Measurements from ENCODE around the gene PZP. TPM values are rescaled to one million over a fixed set of nuclear protein-coding genes. Genes with fewer than 3 reads are reported as not detected.
"Not testable (repeated sequence)": the region's sequence is repeated elsewhere in the genome, so short reads cannot be mapped to it uniquely, and the experiment has no call there.

The PZP gene
- total RNA-seq, 2 experiments from 2014 or later, result not detected

DNA sequence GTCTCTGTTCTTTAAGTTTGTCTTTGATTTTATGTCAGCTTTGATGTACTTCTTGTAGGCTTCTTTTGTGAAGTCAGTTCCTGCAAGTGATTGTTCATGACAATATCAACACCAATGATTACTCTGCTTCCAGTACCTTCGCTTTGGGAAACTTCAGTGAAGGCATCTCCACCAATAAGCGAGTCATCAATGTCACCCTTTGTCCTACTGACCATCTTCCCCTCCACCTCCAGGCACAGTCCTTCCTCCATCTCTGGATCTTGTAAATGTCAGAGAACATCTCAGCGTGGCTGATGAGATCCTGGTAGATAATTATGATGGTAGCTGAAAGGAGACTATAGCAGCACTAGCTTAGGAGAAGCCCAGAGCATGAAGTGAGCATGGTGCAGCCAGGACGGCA, 52.1 kb downstream of the PZP start:
- no peak overlapping the region for H3K27ac Mint-ChIP-seq
- ChIA-PET POLR2A (no interaction called here), CTCF (no interaction called here)
- no peaks in the 10 kb centered on the region for H3K9me3 Mint-ChIP-seq
- no peak overlapping the region for H3K4me3 Mint-ChIP-seq
- no peak for DNase-seq
- no peaks in the 10 kb centered on the region for H3K36me3 Mint-ChIP-seq (ENCODE audit: low read depth)
- H3K27me3 Mint-ChIP-seq, result no peaks in the 10 kb centered on the region
- H3K4me1 Mint-ChIP-seq, result no peaks in the 10 kb centered on the region

DNA sequence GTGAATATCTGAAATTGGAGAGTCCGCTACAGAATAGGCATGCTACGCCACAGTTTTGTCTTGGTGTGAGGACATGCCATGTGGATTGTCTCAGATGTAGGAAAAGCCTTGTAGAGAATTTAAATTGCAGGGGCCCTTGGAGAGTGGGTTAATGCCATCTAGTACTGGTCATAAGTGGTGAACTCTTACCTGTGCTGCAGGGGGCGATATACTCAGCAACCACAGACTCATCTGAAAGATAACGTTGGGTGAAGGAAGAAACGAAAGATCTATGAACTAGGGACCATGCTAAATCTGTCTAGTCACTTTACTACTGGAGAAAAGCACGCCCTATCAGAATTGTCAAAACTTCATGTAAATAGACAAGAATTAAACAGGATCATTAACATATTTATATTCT, 58.8 kb downstream of the PZP start:
- ChIA-PET POLR2A (no interaction called here), CTCF (interaction anchor here (0.6 kb wide), 1 partner anchor 606 kb away, joined by 4 read pairs; no protein-coding TSS in a partner anchor)
- H3K9me3 Mint-ChIP-seq, result peaks cover 13% of the 10 kb centered on the region
- no peak overlapping the region for H3K27ac Mint-ChIP-seq
- peaks cover 11% of the 10 kb centered on the region for H3K4me1 Mint-ChIP-seq
- no peaks in the 10 kb centered on the region for H3K27me3 Mint-ChIP-seq
- peaks cover 10% of the 10 kb centered on the region for H3K36me3 Mint-ChIP-seq (ENCODE audit: low read depth)
- DNase-seq, result no peak
- no peak overlapping the region for H3K4me3 Mint-ChIP-seq

DNA sequence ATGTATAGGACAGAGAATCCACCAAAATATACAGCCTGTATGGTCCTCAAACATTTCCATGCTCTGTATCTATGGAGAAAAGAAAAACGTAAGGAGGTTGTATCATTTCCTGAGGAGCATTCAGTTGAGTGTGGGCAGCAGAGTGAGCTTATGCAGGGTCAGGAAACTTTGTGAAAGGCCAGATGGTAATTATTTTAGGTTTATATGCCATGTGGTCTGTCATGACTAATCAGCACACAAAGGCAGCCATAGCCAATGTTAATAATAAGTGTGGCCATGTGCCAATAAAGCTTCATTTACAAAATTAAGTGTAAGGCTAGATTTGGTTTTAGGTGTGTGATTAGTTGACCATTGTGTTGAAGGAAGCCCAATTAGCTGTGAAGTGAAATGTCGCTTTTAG, 59.3 kb downstream of the PZP start:
- peaks cover 10% of the 10 kb centered on the region for H3K36me3 Mint-ChIP-seq (ENCODE audit: low read depth)
- H3K4me1 Mint-ChIP-seq, result peaks cover 11% of the 10 kb centered on the region
- no peaks in the 10 kb centered on the region for H3K27me3 Mint-ChIP-seq
- ChIA-PET CTCF (no interaction called here), POLR2A (no interaction called here)
- DNase-seq, result no peak
- H3K9me3 Mint-ChIP-seq, result peaks cover 17% of the 10 kb centered on the region
- H3K27ac Mint-ChIP-seq, result no peak overlapping the region
- no peak overlapping the region for H3K4me3 Mint-ChIP-seq

DNA sequence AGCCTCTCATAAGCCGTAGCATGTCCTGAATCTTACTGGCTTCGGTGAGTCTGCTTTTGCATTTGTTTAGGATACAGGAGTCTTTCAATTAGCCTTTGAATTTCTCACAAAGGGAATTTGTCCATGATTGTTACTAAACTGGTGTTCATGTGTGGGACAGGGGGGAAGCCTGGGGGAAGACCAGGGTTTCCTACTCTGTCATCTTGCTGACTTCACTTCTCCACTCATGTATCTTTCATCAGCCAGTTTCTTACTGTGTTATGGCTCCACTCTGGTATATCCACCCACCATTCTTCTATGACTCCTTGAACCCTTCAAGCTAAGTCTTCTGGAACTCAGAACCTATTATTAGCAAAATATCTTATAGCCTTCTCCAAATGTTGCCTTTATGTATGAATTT, 60.7 kb downstream of the PZP start:
- peaks cover 11% of the 10 kb centered on the region for H3K4me1 Mint-ChIP-seq
- peaks cover 21% of the 10 kb centered on the region for H3K9me3 Mint-ChIP-seq
- ChIA-PET POLR2A (no interaction called here), CTCF (no interaction called here)
- DNase-seq, result no peak
- H3K27ac Mint-ChIP-seq, result no peak overlapping the region
- peaks cover 10% of the 10 kb centered on the region for H3K36me3 Mint-ChIP-seq (ENCODE audit: low read depth)
- H3K4me3 Mint-ChIP-seq, result no peak overlapping the region
- no peaks in the 10 kb centered on the region for H3K27me3 Mint-ChIP-seq

DNA sequence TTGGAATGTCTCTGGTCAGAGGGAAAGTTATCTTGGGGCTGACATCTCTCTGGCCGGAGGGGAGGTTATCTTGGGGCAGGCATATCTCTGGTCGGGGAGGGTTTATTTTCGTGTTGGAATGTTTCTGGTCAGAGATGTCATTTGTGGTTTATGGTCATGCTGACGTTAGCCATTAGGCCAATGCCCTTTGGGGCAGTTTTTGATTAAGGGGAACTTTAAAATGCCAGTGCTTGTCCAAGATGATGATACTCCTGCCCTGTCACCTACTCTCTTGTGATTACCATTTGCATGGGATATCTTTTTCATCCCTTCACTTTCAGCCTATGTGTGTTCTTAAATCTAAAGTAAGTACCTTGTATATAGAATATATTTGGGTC, 63.5 kb downstream of the PZP start:
- Mint-ChIP-seq H3K27me3 (no peaks in the 10 kb centered on the region), H3K4me3 (no peak overlapping the region), H3K36me3 (ENCODE audit: low read depth) (peaks cover 10% of the 10 kb centered on the region), H3K27ac (no peak overlapping the region), H3K4me1 (peaks cover 11% of the 10 kb centered on the region), H3K9me3 (peaks cover 21% of the 10 kb centered on the region)
- no peak for DNase-seq
- POLR2A ChIA-PET, result no interaction called here
- CTCF ChIA-PET, result no interaction called here

DNA sequence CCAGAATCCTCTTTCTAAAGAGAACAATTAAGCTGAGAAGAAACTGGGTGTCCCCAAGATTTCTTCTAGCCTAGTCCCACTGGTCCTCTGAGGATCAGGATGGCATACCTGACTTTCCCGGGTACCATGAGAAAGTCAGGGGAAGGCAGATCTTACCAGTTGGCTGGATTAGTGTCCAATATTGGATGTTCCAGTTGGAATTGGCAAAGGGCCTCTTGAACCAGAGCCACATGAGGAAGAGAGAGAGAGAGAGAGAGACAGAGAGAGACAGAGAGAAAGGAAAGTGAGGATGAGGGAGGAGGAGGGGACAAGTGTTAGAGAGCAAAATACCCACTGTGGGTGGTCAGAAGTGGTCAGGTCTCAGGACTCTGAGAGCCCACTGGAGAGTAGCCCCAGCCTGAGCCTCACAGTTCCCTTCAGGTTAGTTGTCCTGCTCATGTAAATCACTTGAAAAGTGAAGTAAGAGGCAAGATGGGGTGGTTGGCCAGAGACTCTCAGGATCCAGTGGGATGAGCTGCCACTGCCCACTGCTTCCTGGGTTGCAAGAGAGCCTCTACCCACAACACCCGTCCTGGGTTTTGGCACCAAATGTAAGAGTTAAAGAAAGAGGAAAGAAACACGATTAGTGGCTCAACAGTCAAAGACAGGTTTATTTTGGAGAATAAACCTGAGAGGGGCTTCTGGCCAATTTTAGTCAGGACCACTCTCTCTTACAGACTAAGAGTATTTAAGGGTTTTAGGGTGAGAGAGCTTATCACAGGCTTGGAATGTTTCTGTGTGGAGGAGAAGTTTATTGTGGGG, 64.1 kb downstream of the PZP start:
- Mint-ChIP-seq H3K27me3 (no peaks in the 10 kb centered on the region), H3K4me3 (no peak overlapping the region), H3K4me1 (peaks cover 11% of the 10 kb centered on the region), H3K27ac (no peak overlapping the region), H3K36me3 (ENCODE audit: low read depth) (peaks cover 10% of the 10 kb centered on the region), H3K9me3 (peaks cover 21% of the 10 kb centered on the region)
- POLR2A ChIA-PET, result no interaction called here
- no peak for DNase-seq
- CTCF ChIA-PET, result no interaction called here

DNA sequence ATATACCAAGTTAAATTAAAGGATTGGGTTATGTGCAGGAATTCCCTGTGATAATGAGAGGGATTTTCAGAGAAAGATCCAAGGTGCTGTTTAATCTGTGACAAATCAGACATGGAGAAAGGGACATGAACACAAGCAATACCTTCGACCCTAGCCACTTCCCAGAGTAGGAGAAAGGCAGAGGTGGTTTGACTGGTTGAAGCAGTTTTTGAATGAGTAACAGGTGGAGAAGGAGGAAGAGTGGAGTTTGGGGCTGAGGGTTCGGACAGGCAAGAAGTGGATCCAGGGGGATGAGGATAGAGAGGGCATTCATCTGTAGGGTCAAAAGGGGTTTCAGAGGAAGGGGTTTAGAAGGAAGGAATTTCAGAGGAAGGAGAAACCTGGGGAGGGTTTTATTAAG, 65.1 kb downstream of the PZP start:
- H3K27me3 Mint-ChIP-seq, result no peaks in the 10 kb centered on the region
- H3K27ac Mint-ChIP-seq, result no peak overlapping the region
- H3K4me3 Mint-ChIP-seq, result no peak overlapping the region
- POLR2A ChIA-PET, result no interaction called here
- H3K9me3 Mint-ChIP-seq, result peaks cover 21% of the 10 kb centered on the region
- H3K36me3 Mint-ChIP-seq (ENCODE audit: low read depth), result peaks cover 10% of the 10 kb centered on the region
- peaks cover 11% of the 10 kb centered on the region for H3K4me1 Mint-ChIP-seq
- DNase-seq, result no peak
- CTCF ChIA-PET, result no interaction called here

DNA sequence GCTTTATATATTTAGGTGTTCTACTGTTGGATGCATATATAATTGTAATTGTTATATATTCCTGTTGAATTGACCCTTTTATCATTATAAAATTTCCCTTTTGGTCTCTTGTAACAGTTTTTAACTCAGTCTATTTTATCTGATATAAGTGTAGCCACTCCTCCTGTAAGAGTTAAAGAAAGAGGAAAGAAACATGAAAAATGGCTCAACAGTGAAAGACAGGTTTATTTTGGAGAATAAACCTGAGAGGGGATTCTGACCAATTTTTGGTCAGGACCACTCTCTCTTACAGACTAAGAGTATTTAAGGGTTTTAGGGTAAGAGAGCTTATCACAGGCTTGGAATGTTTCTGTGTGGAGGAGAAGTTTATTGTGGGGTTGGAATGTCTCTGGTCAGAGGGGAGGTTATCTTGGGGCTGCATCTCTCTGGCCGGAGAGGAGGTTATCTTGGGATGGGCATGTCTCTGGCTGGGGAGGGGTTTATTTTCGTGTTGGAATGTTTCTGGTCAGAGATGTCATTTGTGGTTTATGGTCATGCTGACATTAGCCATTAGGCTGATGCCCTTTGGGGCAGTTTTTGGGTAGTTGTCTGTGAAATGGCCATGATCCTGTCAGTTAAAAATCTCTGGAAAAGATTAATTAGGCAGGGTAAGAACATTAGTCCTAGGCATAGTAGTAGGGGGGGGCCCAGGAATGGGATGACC, 68.5 kb downstream of the PZP start:
- H3K9me3 Mint-ChIP-seq, result peaks cover 12% of the 10 kb centered on the region
- H3K4me3 Mint-ChIP-seq; H3K36me3 Mint-ChIP-seq (ENCODE audit: low read depth); H3K27me3 Mint-ChIP-seq; H3K4me1 Mint-ChIP-seq; DNase-seq; CTCF ChIA-PET; H3K27ac Mint-ChIP-seq; POLR2A ChIA-PET: not testable (repeated sequence)

DNA sequence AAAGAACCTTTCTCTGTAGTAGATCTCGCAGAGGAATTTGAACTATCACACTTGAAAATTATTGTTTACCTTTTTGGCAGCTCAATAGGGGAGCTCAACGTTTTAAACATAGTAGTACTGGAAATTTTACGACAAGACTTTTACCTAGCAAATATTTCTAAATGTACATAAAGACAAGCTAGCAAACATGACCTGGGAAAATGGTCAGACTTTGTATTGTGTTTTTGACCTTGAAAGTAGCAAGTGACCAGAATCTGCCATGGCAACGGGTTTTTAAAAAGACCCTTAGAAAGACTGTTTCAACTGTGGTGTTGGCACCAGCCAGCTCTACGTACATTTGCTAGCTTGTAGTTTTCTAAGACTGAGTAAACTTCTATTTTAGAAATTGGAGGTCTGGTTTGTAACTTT, 72.3 kb downstream of the PZP start:
- Mint-ChIP-seq H3K27ac (no peak overlapping the region), H3K4me3 (no peak overlapping the region), H3K9me3 (no peaks in the 10 kb centered on the region), H3K4me1 (no peaks in the 10 kb centered on the region), H3K36me3 (ENCODE audit: low read depth) (no peaks in the 10 kb centered on the region), H3K27me3 (no peaks in the 10 kb centered on the region)
- POLR2A ChIA-PET, result no interaction called here
- no peak for DNase-seq
- CTCF ChIA-PET, result interaction anchor here (1.3 kb wide), 1 partner anchor 9 kb away, joined by 3 read pairs; no protein-coding TSS in a partner anchor

DNA sequence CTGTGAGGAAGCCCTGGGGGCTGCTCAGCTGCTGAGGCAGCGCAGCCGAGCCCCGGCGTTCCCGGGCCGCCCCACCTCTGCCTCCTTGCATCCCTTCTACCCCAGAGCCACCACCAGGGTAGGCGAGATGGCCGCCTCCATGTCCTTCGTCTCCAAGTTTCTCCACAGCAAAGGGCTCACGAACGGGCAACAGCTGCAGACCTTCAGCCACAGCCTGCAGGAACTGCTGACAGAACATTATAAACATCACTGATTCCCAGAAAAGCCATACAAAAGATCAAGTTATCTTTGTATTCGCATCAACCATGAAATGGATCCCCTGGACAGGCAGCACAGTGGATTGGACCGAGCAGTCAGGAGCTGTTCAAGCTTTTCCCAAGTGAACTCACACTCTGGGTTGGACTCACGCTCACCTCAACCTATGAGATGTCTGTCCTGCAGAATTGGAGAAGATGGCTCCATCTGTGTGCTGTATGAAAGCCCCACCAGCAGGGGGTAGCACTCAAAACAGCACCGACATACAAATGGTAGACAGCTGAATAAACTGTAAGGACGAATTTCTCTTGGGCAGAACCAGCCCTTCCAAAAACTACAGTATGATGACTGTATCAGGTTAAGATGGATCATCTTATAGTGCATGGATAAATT, 73.1 kb downstream of the PZP start:
- no peak overlapping the region for H3K4me3 Mint-ChIP-seq

DNA sequence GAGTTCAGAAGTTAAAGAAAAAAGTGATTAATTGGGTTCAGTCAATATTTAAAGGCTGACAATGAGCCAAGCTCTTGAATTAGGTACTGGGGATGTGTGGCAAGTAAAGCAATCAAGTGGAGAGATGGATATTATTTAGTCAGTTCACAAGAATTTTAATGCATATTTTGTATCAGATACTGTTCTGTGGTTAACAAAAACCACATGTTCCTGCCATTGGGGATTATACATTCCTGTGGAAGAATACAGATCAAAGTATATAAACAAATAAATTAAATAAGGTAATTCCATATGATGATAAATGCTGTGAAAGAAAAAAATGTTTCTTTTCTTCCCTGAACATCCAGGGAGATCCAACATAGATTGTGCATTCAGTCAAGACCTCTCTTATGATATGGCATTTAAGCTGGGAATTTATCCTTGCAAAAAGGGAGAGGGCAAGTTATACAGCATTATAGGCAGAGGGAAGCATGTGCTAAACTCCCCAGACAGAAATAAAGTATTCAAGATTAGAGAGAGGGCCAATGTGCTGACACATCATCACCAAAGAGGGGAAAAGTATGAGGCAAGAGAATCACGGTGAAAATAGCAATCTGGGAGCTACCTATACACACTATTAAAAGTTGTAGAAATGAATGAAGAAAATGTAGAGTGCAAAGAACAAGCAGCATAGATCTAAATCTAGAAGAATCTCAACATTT, 74.8 kb downstream of the PZP start:
- Mint-ChIP-seq H3K4me1 (no peaks in the 10 kb centered on the region), H3K4me3 (no peak overlapping the region), H3K9me3 (peaks cover 4% of the 10 kb centered on the region), H3K36me3 (ENCODE audit: low read depth) (no peaks in the 10 kb centered on the region), H3K27me3 (no peaks in the 10 kb centered on the region), H3K27ac (no peak overlapping the region)
- ChIA-PET CTCF (no interaction called here), POLR2A (no interaction called here)
- no peak for DNase-seq

More for the DNA sequence above, 73.1 kb downstream of the PZP start:
- DNase-seq, result no peak
- no peaks in the 10 kb centered on the region for H3K9me3 Mint-ChIP-seq
- no peaks in the 10 kb centered on the region for H3K36me3 Mint-ChIP-seq (ENCODE audit: low read depth)
- POLR2A ChIA-PET, result no interaction called here
- CTCF ChIA-PET, result interaction anchor here (0.5 to 1.3 kb wide), 2 partner anchors 8 to 245 kb away, joined by 3 to 4 read pairs; no protein-coding TSS in a partner anchor
- H3K27me3 Mint-ChIP-seq, result no peaks in the 10 kb centered on the region
- H3K27ac Mint-ChIP-seq, result no peak overlapping the region
- H3K4me1 Mint-ChIP-seq, result no peaks in the 10 kb centered on the region

DNA sequence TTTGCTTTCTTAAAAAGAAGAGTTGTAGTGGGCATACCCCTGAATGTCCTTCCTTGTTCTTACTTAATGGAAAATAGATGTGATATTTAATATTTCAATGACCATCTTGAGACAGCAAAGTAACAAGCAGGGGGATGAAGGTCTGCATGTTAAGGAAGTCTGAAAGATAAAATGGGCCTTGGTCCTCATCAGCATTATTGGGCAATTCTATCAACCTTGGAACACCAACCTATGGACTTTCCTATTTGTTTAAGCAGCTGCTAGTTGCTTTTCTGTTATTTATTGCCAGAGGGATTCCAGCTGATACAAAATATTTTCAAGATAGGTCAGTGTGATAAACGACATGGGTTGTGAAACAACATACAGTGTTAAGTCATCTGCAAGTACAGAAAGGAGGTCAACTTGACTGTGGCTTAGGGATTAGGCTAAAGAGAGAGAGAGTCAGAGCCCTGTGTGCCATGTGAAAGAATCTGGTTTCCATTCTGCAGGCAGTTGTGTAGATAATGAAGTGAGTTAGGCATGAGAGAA, 76.1 kb downstream of the PZP start:
- no peaks in the 10 kb centered on the region for H3K4me1 Mint-ChIP-seq
- CTCF ChIA-PET, result no interaction called here

DNA sequence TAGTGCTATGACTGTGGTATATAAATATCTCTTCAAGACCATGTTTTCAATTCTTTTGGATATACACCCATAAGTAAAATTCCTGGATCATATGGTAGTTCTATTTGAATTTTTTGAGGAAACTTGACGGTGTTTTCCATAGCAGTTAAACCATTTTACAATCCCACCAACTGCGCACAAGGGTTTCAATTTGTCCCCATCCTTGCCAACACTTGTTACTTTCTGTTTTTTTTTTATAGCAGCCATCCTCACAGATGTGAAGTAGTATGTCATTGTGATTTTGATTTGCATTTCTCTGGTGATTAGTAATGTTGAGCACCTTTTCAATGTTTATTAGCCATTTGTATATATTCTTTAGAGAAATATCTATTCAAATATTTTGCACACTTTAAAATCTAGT, 78.0 kb downstream of the PZP start:
- CTCF ChIA-PET, result no interaction called here
- H3K9me3 Mint-ChIP-seq, result peaks cover 4% of the 10 kb centered on the region
- H3K4me3 Mint-ChIP-seq, result no peak overlapping the region
- H3K27ac Mint-ChIP-seq, result no peak overlapping the region
- H3K36me3 Mint-ChIP-seq (ENCODE audit: low read depth), result no peaks in the 10 kb centered on the region
- H3K4me1 Mint-ChIP-seq, result no peaks in the 10 kb centered on the region
- POLR2A ChIA-PET, result no interaction called here
- no peak for DNase-seq
- no peaks in the 10 kb centered on the region for H3K27me3 Mint-ChIP-seq

More for the DNA sequence above, 76.1 kb downstream of the PZP start:
- H3K4me3 Mint-ChIP-seq, result no peak overlapping the region
- no peaks in the 10 kb centered on the region for H3K27me3 Mint-ChIP-seq
- no peak overlapping the region for H3K27ac Mint-ChIP-seq
- POLR2A ChIA-PET, result interaction anchor here (0.6 kb wide), 1 partner anchor 30 kb away, joined by 3 read pairs; no protein-coding TSS in a partner anchor
- H3K36me3 Mint-ChIP-seq (ENCODE audit: low read depth), result no peaks in the 10 kb centered on the region
- no peak for DNase-seq
- H3K9me3 Mint-ChIP-seq, result peaks cover 4% of the 10 kb centered on the region
